NCI-H2171 treated with DMSO at 0.1 percent for 48 hours (cell line): ENCODE measurements around the gene TMEM178B.
A peak's percentile ranks its signal among the peaks of the same experiment; 100 is the strongest.
"Not testable (repeated sequence)": the region's sequence is repeated elsewhere in the genome, so short reads cannot be mapped to it uniquely, and the experiment has no call there.

Experiments used
- DNase-seq: peaks from one replicate; lab custom pipeline; 2025; lab: John Stamatoyannopoulos, UW

TMEM178B gene

DNA sequence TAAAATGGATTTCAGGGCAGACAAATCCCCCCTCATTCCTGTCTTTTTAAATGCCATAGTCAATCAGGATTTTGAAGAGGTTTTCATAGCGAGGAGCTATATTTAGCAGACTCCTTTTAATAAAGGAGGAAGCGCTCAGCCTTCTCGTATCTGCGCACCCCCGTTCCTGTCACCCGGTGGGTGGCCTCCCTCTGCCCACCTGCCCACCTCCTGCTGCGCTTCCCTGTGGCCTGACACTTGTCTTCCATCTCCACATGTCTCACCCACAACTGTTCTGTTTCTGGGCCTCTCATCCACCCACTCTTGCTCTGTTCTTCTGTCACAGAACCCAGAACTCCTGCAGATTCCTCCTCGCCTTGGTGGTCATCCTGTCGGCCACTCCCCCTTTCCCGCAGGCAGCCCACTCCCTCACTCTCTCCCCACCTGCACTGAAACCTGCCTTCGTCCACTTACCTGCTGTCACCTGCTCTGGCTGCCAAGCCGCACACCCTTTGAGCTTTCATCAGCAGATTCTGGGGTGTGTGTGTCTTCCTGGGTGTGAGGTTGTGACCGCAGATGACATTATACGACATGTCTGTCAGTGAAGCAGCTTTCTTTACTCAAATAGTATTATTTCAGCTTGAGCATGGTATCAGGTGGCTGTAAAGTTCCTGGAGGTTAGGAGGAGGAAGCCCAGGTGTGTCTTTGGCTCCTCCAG, 313.8 kb downstream of the TMEM178B start:
- no peak for DNase-seq

DNA sequence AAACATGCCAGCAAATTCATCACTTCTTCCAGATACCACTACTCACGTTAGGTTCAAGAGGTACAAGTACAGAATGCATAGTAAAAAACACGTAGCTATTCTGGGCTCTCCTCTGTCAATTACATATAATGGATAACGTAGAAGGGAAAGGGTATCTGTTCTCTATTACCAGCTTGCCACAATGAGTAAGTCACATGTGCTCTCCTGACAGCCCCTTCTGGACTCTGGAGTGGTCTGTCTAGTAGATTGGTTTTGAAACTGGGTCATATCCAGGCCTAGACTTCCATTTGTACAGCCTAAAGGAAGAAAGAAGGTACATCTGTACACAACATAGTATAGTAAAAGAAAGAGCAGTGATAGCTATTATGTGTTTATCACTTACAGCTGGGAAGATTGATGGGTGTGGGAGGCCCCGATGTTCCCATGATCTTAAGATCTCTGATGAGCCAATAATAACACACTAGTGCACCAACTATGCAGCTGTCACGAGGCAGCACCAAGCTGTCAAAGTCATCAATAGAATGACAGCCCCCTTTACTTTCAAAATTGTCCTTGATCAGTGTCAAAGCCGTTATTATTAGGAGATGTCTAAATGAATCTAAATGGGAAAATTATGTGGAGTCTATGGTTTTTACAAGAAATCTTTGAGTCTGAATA, 315.4 kb downstream of the TMEM178B start:
- DNase-seq: no peak

DNA sequence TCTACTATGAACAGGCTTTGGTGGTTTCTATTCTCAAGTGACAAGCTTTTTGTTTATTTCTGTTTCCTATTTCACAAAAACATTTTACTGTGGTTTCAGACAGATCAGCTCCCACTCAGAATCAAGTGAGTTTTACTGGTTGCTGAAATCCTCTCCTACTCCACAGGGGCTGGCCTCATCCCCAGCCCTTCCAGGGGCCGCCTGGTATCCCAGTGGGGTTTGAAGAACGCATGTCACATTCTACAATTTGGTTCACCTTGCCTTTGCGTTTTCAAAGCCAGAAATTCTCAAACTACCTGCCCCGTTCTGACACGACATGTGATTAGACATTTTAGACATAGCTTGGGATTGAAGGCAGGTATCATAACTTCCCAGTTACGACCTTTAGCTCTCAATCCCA, 316.5 kb downstream of the TMEM178B start:
- DNase-seq: no peak

DNA sequence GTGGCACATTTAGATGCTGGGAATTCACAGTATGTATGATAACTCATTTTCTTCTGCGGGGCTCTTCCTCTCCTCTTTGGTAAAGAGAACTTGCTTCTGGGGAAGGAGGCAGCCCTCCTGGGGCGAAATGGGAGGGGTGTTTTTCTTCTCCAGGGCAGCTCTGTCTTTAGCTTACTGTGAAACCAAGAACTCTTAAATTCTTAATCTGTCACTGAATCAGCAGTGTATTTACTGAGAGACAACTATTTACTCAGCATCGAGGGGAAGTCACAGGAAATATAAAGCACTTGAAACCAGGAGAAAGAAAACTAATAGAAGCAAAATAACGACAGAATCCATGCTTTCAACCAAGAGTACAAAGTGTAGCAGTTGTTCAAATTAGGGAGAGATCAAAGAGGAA, 319.2 kb downstream of the TMEM178B start:
- no peak for DNase-seq

DNA sequence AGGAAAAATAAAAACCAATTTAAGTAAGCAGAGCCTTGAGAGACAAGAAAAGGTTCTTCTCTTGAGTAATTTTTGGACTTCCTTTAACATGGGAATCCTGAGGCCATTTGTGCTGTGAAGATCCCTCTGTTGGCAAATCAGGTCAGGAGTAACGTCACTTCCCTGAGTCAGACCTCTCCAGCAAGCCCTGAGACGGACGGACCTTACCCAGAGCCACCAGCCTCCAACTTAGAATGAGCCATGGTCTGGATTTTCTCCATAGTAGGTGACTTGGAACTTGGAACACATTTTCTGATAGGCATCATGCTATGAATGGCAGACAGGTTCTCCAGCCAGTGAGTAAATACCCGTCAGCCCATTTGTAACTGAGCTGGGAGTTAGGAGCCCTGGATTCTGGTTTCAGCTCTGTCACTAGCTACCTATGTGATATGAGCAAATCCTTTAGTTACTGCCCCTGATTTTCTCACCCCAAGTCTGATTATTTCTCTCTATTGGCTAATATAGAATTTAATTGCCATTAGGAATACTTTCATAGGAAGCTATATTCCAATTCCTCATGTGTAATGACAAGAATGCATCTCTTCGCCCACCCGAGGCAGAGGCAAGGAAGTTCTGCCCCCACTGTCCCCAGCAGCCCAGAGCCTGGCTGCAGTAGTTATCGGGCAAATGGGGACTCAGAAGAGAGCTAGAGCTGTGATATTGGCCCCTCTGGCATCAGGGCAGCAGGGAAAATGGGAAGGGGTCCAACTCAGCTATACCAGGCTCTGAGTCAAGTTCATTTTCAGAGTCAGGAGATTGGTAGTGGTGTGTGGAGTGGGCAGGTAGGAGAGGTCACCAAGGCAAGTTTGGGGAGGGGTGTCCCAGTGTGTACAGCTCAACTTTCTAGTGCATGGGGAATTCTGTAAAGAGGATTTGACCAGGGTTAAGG, 323.6 kb downstream of the TMEM178B start:
- no peak for DNase-seq

DNA sequence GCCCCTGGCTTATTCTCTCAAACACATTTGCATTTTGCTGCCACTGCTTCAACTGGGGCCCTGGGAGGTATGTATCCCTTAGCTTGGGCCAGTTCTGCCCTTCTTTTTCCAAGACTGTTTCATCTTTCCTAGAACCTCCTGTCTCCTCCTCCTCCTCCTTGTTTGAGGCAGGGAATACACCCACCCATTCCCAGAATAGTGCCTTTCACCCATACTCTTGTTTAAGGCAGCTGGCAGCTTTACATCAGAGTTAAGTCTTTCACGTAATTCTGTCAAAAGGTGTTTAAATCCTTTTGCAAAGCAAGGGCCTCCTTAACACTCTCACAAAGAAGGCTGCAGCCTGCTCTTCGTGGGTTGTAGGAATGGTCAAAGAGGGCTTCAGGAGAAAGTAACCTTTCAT, 326.5 kb downstream of the TMEM178B start:
- DNase-seq: no peak

DNA sequence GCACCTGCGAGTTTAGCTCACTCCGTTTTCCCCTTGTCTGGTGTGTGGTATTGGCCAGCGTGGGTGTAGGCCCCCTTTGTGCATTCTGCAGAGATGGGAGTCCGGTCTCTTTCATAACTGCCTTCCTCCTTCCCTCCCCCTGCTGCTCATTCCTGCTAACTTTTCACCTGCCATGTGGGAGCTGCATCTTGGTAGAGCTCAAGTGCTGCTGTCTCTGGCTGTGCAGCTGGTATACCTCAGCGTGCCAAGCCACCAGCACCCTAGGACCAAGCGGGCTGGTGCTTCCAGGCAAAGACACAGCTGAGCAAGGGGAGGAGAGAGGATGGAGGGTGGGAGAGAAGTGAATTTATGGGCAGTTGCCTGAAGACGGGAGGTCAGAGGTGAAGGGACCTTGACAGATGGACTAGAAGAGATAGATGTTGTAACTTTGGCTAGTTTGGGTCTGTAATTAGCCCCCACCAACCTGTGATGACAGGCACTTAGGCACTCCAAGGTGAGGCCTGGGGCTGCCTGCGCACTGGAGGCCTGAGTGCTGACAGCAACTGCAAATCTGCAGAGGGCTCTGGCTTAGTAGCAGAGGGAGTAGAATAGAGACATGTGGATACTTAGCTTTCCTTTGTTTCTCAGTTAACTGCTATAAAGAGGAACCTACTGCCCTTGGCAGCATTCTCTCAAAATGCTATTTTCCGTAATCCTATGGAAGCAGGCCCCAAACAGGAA, 328.6 kb downstream of the TMEM178B start:
- DNase-seq: no peak

DNA sequence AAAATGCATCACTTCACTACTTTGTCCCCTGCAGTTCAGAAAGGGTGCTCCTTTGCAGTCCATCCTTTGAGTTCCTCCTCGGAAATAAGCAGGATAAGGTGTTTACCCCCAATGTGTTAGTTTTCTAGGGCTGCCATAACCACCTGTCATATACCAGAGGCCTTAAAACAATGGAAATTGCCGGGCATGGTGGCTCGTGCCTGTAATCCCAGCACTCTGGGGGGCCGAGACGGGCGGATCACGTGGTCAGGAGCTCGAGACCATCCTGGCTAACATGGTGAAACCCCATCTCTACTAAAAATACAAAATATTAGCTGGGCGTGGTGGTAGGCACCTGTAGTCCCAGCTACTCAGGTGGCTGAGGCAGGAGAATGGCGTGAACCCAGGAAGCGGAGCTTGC, 330.0 kb downstream of the TMEM178B start:
- not testable (repeated sequence) for DNase-seq

DNA sequence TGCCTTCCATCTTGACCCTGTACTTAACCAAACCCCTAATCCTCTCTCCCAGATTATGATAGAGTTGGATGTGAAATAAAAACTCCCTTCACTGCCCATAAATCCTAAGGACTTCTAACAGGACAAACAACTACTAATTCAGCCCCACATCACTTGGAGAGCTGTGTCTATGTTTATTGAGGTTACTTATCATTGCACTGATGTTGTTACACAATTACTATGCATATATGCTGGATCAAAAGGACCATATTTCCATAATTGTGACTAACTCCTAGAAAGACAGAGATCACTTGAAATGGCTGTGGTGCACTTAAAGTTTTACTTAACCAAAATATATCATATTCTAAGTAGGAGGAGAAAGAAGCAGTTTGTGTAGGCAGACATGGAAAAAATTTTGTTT, 332.5 kb downstream of the TMEM178B start:
- DNase-seq: no peak

DNA sequence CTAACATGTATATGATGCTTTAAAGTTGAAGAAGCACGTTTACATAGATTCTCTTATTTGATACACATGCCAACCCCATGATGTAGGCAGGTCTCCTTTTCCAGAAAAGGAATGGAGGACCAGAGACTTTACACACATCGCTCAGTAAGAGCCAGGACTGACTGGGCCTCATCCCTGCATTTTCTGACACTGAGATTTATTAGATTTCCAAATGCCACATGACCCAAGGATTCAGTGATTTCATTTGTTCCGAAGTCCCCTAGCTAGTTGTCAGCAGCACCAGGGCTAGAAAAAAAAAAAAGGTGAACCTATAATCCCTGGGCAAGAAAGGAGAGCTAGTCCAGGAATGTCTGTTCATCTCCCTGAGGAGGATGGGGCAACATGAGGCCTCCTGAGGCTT, 334.0 kb downstream of the TMEM178B start:
- no peak for DNase-seq

DNA sequence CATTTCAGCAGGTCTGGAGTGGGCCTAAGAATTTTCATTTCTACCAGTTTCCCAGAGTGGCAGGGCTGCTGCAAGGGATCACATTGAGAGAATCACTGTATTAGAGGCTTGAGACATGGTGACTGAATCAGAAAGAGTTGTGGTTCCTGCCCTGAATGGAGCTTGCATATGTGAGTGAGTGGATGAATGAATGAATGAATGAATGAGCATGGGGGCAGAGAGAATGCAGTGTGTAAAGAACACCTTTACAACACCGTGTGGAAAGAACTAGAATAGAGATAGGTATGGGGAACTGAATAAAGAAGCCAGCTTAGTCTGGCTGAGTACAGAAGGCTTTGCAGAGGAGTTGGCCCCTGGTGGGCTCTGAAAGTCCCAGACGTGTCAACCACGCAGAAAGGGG, 334.6 kb downstream of the TMEM178B start:
- DNase-seq: no peak

DNA sequence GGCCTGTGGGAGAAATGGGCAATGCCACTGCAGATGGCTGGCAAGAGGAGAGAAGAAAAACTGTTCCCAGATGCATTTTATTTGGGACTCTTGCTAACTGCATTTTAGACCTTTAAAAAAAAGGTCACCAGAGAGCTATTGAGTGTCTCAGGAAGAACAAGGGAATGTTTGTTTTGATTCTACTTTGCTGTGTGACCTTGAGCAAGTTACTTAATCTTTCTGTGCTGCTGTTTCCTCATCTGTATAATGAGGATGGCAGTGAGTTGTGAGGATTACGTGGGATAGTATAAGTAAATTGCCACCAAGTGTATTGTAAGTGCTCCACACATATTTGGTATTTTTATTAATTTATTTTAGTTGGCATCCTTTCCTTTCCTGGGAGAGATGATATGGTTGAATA, 335.4 kb downstream of the TMEM178B start:
- no peak for DNase-seq

DNA sequence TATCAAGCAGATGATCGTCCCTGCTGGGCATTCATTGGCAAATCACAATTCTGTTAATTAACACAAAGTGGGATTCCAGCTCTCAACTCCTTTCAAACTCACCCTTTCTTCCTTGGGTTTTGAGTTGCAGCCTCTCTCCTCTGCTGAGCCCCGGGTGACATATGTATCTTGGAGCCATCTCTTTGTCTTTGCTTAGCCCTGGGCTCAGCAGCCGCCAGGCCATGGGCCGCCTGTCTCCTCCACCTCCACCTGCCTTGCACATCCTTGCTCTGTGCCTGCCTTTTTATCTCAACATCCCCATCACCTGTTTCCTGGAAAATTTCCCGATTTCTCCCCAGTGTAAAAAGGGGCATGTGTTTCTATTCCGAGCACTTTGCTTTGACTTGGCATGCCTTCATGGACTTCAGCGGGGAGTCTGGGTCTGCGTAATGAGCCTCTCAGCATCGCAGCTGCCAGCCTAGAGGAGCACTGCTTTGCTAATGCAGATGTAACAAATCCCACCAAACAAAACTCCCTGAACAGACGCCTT, 336.0 kb downstream of the TMEM178B start:
- peak; percentile 91 for DNase-seq

DNA sequence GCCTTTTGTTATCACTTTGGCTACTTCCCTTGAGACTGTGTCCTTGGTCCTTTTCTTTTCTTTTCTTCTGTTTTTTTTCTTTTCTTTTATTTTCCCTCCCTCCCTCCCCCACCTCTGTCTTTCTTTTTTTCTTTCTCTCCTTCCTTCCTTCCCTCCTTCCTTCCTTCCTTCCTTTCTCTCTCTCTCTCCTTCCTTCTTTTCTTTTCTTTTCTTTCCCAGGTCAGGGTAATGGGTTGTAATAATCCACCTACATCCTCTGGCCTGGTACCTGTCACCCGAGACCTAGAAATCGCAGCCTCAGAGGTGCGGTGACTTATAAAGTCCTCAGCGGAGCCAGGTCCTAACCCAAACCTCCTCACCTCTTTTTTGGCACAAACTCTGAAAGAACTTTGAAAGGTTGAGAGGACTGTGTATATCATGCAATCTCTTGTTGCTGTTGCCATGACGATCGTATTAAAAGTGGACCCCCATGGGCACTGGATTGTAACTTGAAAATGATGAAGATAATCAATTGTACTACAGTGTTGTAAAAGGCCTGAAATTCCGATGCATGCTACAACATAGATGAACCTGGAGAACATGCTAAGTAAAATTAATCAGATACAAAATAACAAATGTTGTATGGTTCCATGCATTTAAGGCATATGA, 336.6 kb downstream of the TMEM178B start:
- DNase-seq: no peak

DNA sequence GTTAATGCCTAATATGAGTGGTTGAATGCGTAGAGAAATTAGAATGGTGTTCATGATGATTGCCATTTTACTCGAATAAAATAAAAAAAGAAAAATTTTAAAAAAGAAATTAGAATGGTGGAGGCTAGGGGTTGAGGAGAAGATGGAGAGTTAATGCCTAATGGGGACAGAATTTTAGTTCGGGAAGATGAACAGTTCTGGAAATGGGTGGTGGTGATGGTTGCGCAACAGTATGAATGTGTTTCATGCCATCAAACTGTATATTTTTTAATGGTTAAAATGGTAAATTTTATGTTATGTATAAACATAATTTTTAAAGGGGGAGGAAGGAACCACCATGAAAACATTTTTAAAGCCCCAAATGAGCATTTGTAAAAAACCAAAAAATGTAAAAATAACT, 337.3 kb downstream of the TMEM178B start:
- no peak for DNase-seq

DNA sequence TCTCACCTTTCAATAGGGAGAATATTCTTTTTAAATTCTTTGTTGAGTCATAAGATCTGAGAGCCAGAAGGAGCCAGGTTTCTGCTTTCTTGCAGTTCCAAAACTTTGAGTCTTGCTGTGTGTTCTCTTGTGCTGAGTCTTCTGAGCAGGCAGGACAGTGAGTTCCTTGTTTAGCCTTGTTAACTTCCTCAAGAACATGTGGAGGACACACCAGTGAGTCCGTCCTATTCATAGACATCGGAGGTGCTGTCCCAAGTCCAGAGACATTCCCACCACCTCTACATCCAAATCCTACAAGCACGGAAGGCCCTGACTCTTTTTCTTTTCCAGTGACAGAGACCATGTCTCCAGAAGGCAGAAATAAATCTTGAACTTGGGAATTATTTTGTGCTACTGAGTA, 342.1 kb downstream of the TMEM178B start:
- no peak for DNase-seq

DNA sequence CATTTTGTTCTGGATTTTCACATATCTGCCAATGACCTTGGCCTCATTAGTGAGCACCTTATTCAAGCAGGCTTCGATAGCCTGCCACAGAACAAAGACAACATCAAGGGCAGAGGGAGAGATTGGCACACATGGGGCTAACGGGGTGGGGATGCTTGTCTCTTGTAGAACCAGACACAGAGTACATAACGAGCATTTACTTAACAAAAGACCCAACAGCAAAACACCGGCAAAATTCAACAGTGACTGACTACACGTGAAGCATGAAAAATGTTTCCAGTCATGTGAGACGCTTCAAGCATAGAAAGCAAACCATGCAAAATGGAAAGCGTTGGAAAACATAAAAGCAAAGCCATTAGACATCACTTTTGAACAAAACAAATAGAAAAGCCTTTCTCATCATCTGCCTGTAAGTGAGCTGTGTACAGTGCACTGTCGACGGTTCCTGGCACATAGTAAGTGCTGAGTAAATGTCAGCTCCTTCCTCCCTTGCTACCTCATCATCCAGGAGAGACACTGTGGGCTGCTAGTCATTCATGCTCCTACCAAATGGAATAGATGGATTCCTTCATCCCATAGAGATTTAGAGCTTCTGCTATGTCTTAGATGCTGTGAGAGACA, 342.9 kb downstream of the TMEM178B start:
- DNase-seq: no peak

DNA sequence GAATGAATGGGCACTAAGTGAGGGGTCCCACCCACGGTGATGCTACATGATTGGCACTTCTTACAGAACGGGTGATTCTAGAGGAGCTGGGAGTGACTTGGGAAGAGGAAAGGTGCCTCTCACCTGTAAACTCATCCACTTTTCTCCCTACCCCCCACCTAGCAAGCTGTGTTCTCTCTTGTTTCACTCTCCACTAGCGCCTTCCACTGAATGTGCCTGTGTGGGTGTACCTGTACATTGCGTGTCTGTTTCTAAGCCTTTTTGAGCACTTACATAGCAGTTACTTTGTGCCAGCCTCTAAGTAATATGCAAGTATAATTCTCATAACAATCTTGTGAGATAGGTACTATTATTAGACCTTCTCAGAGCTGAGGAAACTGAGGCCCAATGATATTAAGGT, 343.6 kb downstream of the TMEM178B start:
- DNase-seq: no peak

DNA sequence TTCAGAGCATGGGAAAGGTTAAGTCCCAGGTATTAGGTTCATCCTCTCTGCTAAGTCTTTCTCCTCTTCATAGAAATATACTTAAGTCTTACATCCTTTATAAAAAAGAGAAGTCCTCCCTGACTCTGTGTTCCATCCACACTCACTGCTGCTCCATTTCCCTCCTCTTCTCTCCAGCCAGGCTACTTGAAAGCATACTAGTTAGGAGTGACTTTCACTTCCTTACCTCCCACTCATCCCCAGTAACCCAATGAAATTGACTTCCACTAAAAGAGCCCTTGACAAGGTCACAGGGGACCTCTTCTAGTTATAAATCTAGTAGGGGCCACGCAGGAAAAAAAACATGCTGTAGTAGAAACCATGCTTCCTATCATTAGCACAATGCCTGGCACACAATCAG, 344.2 kb downstream of the TMEM178B start:
- DNase-seq: no peak

DNA sequence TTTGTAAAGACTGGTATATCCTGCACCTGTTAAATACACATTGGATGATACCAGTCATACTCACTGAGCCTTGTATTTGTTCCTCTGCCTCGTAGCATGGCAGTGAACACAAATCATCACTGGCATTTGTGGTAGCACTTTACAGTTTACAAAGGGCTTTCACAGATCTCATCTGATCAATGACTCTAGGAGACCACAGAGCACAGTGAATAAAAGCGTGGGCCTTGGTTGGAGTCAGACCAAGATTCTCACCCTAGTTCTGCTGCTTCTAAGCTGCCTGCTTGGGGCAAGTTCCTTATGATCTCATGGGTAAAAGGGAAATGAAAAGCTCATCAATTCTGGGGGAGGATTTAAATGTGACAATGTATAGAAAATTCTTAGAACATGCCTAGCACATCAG, 347.4 kb downstream of the TMEM178B start:
- no peak for DNase-seq

DNA sequence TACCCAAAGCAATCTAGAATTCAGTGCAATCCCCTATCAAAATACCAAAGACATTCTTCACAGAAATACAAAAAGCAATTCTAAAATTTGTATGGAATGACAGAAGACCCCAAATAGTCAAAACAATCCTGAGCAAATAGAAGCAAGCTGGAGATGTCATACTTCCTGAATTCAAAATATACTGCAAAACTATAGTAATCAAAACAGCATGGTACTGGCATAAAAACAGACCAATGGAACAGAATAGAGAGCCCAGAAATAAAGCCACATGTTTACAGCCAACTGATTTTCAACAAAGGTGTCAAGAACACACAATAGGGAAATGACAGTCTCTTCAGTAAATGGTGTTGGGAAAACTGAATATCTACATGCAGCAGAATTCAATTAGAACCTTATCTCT, 353.3 kb downstream of the TMEM178B start:
- DNase-seq: no peak
